HEK293 (cell line): ENCODE data around the gene IRX4.

ENCODE experiments used
- CTCF ChIA-PET: fragments of 350-600 bp; formaldehyde crosslinking; extraction: SDS; loops from one replicate; lab custom pipeline; 2021; ENCODE audit warnings: antibody characterized with exemption; lab: Yijun Ruan, JAX
- POLR2A ChIA-PET: fragments of 300-600 bp; formaldehyde crosslinking; extraction: SDS; loops from one replicate; lab custom pipeline; 2020; ENCODE audit warnings: antibody characterized with exemption, inconsistent platforms; lab: Yijun Ruan, JAX
- H3K27ac ChIP-seq: fragments of 200-500 bp; sonication (Bioruptor generic); 2 replicates; pipeline ENCODE4 v1.5.1; 2014; ENCODE audit warnings: low read depth, low read length, control low read depth, inconsistent platforms; ENCODE audit errors: extremely low read depth
- H3K36me3 ChIP-seq, 2 experiments: fragments of 200-500 bp in 1 of 2; sonication (Bioruptor generic) in 1 of 2; 1 replicate in 1 of 2; 2 replicates in 1 of 2; pipeline ENCODE4 v1.5.1; 2014 to 2017; ENCODE audit warnings: inconsistent platforms in 2 of 2, low read length in 2 of 2; ENCODE audit not compliant: control insufficient read depth in 2 of 2, insufficient read depth in 1 of 2
- H3K4me1 ChIP-seq: fragments of 200-500 bp; sonication (Bioruptor generic); 2 replicates; pipeline ENCODE4 v1.5.1; 2014; ENCODE audit warnings: mild to moderate bottlenecking, low read length, inconsistent platforms; ENCODE audit not compliant: control insufficient read depth, insufficient read depth
- H3K4me3 ChIP-seq: 2 replicates; pipeline ENCODE4 v1.5.1; 2011; ENCODE audit warnings: low read depth, mild to moderate bottlenecking, control low read depth, low read length, moderate library complexity
- H3K9me3 ChIP-seq: fragments of 200-500 bp; sonication (Bioruptor generic); 2 replicates; pipeline ENCODE4 v1.5.1; 2014; ENCODE audit warnings: low read depth, low read length, inconsistent platforms; ENCODE audit not compliant: control insufficient read depth, insufficient read depth
- BCL11B ChIP-seq: fragments of 450-650 bp; formaldehyde crosslinking; IDR thresholded peaks from 2 replicates; pipeline ENCODE4 v1.5.1; 2016; ENCODE audit warnings: low read depth, missing biosample characterization, missing genetic modification characterization
- EGR2 ChIP-seq: fragments of 450-650 bp; formaldehyde crosslinking; IDR thresholded peaks from 2 replicates; pipeline ENCODE4 v1.5.1; 2016; ENCODE audit warnings: low read depth, missing biosample characterization, missing genetic modification characterization
- GFI1B ChIP-seq: fragments of 450-650 bp; formaldehyde crosslinking; IDR thresholded peaks from 2 replicates; pipeline ENCODE4 v1.5.1; 2016; ENCODE audit warnings: missing biosample characterization, missing genetic modification characterization
- GLI2 ChIP-seq: fragments of 450-650 bp; formaldehyde crosslinking; IDR thresholded peaks from 2 replicates; pipeline ENCODE4; 2017; ENCODE audit warnings: missing biosample characterization, missing genetic modification characterization, low read depth, borderline replicate concordance
- KLF1 ChIP-seq: fragments of 450-650 bp; formaldehyde crosslinking; IDR thresholded peaks from 2 replicates; pipeline ENCODE4 v1.5.1; 2016; ENCODE audit warnings: missing biosample characterization, missing genetic modification characterization
- OSR2 ChIP-seq: fragments of 450-650 bp; formaldehyde crosslinking; IDR thresholded peaks from 2 replicates; pipeline ENCODE4 v1.5.1; 2016; ENCODE audit warnings: missing biosample characterization, missing genetic modification characterization
- SETDB1 ChIP-seq: IDR thresholded peaks from one replicate; pipeline ENCODE4 v1.6.1; 2017; ENCODE audit warnings: mild to moderate bottlenecking, low read length, moderate library complexity, mixed read lengths; ENCODE audit not compliant: insufficient read length
- TCF7L2 ChIP-seq: IDR thresholded peaks from 2 replicates; pipeline ENCODE4 v1.6.1; 2011; ENCODE audit warnings: low read depth, mild to moderate bottlenecking, inconsistent platforms, low read length, moderate library complexity, borderline replicate concordance
- WT1 ChIP-seq: fragments of 450-650 bp; formaldehyde crosslinking; IDR thresholded peaks from 2 replicates; pipeline ENCODE4 v1.5.1; 2016; ENCODE audit warnings: missing biosample characterization, missing genetic modification characterization
- ZNF214 ChIP-seq: fragments of 450-650 bp; formaldehyde crosslinking; IDR thresholded peaks from 2 replicates; pipeline ENCODE4 v1.5.1; 2017; ENCODE audit warnings: missing biosample characterization, mild to moderate bottlenecking, missing genetic modification characterization, borderline replicate concordance
- ZNF239 ChIP-seq: fragments of 450-650 bp; formaldehyde crosslinking; IDR thresholded peaks from 2 replicates; pipeline ENCODE4 v1.5.1; 2016; ENCODE audit warnings: missing biosample characterization, missing genetic modification characterization
- ZNF266 ChIP-seq: fragments of 450-650 bp; formaldehyde crosslinking; IDR thresholded peaks from 2 replicates; pipeline ENCODE4 v1.5.1; 2016; ENCODE audit warnings: missing biosample characterization, missing genetic modification characterization, low read depth
- ZNF324 ChIP-seq: fragments of 450-650 bp; formaldehyde crosslinking; IDR thresholded peaks from 2 replicates; pipeline ENCODE4 v1.5.1; 2016; ENCODE audit warnings: missing biosample characterization, missing genetic modification characterization
- ZNF341 ChIP-seq: fragments of 450-650 bp; formaldehyde crosslinking; IDR thresholded peaks from 2 replicates; pipeline ENCODE4; 2016; ENCODE audit warnings: low read depth, missing biosample characterization, missing genetic modification characterization
- ZNF354C ChIP-seq: fragments of 450-650 bp; formaldehyde crosslinking; IDR thresholded peaks from 2 replicates; pipeline ENCODE4 v1.5.1; 2016; ENCODE audit warnings: missing biosample characterization, missing genetic modification characterization, low read depth, borderline replicate concordance
- ZNF48 ChIP-seq: fragments of 450-650 bp; formaldehyde crosslinking; IDR thresholded peaks from 2 replicates; pipeline ENCODE4 v1.5.1; 2016; ENCODE audit warnings: missing biosample characterization, missing genetic modification characterization
- ZNF600 ChIP-seq: fragments of 450-650 bp; formaldehyde crosslinking; IDR thresholded peaks from 2 replicates; pipeline ENCODE4 v1.5.1; 2016; ENCODE audit warnings: missing biosample characterization, missing genetic modification characterization
- ZNF623 ChIP-seq: fragments of 450-650 bp; formaldehyde crosslinking; IDR thresholded peaks from 2 replicates; pipeline ENCODE4 v1.5.1; 2016; ENCODE audit warnings: missing biosample characterization, missing genetic modification characterization
- ZNF629 ChIP-seq: fragments of 450-650 bp; formaldehyde crosslinking; IDR thresholded peaks from 2 replicates; pipeline ENCODE4 v1.5.1; 2017; ENCODE audit warnings: missing biosample characterization, missing genetic modification characterization
- ZNF677 ChIP-seq: fragments of 450-650 bp; IDR thresholded peaks from 2 replicates; pipeline ENCODE4 v1.5.0; 2018; ENCODE audit warnings: missing biosample characterization, mild to moderate bottlenecking, missing genetic modification characterization, moderate library complexity
- ZNF776 ChIP-seq: fragments of 450-650 bp; formaldehyde crosslinking; IDR thresholded peaks from 2 replicates; pipeline ENCODE4 v1.5.0; 2017; ENCODE audit warnings: missing biosample characterization, missing genetic modification characterization, borderline replicate concordance
- ZNF785 ChIP-seq: fragments of 450-650 bp; formaldehyde crosslinking; IDR thresholded peaks from 2 replicates; pipeline ENCODE4 v1.5.1; 2016; ENCODE audit warnings: missing biosample characterization, missing genetic modification characterization
- ZSCAN16 ChIP-seq: fragments of 450-650 bp; formaldehyde crosslinking; IDR thresholded peaks from 2 replicates; pipeline ENCODE4 v1.5.1; 2016; ENCODE audit warnings: missing biosample characterization, missing genetic modification characterization
- TF ChIP-seq, protein P1 (sequence below): fragments of 450-650 bp; formaldehyde crosslinking; IDR thresholded peaks from 2 replicates; pipeline ENCODE4 v1.5.1; 2016; ENCODE audit warnings: missing biosample characterization, missing genetic modification characterization
- TF ChIP-seq, protein P2 (sequence below): fragments of 450-650 bp; formaldehyde crosslinking; IDR thresholded peaks from 2 replicates; pipeline ENCODE4 v1.5.1; 2016; ENCODE audit warnings: missing biosample characterization, missing genetic modification characterization
- TF ChIP-seq, protein P3 (sequence below): fragments of 450-650 bp; formaldehyde crosslinking; IDR thresholded peaks from 2 replicates; pipeline ENCODE4; 2016; ENCODE audit warnings: missing biosample characterization, missing genetic modification characterization
- TF ChIP-seq, protein P4 (sequence below): fragments of 450-650 bp; formaldehyde crosslinking; conservative IDR thresholded peaks from 2 replicates; pipeline ENCODE4 v1.5.1; 2016; ENCODE audit warnings: low read depth, missing biosample characterization, missing genetic modification characterization
- TF ChIP-seq, protein P5 (sequence below): fragments of 450-650 bp; formaldehyde crosslinking; IDR thresholded peaks from 2 replicates; pipeline ENCODE4 v1.5.1; 2016; ENCODE audit warnings: missing biosample characterization, missing genetic modification characterization

IRX4 gene

DNA sequence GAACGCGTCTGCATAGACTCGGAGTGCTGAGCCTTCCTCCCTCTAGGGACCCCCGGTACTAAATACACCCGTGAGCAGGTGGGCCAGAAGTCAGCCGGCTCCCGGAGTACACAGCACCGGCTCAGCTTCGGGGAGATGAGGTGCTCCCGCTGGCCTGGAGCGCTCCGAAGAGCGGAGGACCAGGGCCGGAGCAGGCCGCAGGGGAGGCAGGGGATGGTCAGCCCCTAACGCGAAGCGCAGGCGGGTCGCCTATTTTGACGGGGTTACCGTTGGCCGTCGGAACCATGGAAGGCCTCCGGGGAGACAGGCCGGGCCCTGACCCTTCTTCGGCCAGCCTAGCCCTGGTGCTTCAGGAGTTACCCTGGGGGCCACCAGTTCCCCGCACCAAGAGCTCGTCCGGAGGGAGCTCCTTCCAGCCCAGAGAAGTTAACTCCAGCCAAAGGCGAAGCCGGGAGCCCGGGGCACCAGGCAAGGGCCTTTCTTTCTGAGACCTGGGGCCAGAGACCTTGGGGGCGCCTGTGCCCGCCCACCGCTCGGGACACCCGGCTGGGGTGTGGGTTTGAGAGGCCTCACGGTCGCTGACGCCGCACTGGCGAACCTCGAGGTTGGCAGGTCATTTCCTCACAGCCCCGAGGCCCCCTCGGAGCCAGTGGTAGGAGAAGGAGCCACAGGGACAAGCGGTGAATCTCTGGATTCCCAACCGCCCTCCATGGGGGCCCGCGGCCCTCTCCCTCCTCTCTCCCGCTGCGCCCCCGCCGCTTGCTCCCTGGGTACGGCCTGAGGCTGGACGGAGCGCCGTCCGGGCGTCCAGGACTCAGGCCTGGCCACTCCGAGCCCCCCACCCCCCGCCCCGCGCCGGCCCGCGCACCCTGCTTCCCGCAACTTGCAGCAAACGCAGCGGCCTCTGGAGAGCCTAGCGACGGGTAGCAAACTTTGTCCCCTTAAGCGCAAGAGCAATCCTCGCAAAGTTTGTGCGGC, 3.4 kb upstream of the IRX4 start:
- H3K4me1 ChIP-seq = peaks cover 5% of the 10 kb centered on the region
- peak overlapping the region; percentile 13 for H3K4me3 ChIP-seq
- H3K36me3 ChIP-seq = no peaks in the 10 kb centered on the region
- TF ChIP-seq KLF1 = no peak
- TF ChIP-seq WT1 (tag by site-specific recombination) = no peak
- TF ChIP-seq, protein P1, sequence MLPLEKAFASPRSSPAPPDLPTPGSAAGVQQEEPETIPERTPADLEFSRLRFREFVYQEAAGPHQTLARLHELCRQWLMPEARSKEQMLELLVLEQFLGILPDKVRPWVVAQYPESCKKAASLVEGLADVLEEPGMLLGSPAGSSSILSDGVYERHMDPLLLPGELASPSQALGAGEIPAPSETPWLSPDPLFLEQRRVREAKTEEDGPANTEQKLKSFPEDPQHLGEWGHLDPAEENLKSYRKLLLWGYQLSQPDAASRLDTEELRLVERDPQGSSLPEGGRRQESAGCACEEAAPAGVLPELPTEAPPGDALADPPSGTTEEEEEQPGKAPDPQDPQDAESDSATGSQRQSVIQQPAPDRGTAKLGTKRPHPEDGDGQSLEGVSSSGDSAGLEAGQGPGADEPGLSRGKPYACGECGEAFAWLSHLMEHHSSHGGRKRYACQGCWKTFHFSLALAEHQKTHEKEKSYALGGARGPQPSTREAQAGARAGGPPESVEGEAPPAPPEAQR = no peak
- TF ChIP-seq ZNF324 (tag by site-specific recombination) = no peak
- TF ChIP-seq ZNF677 (tag by site-specific recombination) = no peak
- no peak for TF ChIP-seq OSR2 (tag by site-specific recombination)
- no peak for TF ChIP-seq ZNF776
- no peak for TF ChIP-seq ZNF623
- TF ChIP-seq, protein P2, sequence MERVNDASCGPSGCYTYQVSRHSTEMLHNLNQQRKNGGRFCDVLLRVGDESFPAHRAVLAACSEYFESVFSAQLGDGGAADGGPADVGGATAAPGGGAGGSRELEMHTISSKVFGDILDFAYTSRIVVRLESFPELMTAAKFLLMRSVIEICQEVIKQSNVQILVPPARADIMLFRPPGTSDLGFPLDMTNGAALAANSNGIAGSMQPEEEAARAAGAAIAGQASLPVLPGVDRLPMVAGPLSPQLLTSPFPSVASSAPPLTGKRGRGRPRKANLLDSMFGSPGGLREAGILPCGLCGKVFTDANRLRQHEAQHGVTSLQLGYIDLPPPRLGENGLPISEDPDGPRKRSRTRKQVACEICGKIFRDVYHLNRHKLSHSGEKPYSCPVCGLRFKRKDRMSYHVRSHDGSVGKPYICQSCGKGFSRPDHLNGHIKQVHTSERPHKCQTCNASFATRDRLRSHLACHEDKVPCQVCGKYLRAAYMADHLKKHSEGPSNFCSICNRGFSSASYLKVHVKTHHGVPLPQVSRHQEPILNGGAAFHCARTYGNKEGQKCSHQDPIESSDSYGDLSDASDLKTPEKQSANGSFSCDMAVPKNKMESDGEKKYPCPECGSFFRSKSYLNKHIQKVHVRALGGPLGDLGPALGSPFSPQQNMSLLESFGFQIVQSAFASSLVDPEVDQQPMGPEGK (tag by site-specific recombination) = no peak
- TF ChIP-seq GFI1B (tag by site-specific recombination) = no peak
- TF ChIP-seq EGR2 (tag by site-specific recombination) = no peak
- TF ChIP-seq, protein P3, sequence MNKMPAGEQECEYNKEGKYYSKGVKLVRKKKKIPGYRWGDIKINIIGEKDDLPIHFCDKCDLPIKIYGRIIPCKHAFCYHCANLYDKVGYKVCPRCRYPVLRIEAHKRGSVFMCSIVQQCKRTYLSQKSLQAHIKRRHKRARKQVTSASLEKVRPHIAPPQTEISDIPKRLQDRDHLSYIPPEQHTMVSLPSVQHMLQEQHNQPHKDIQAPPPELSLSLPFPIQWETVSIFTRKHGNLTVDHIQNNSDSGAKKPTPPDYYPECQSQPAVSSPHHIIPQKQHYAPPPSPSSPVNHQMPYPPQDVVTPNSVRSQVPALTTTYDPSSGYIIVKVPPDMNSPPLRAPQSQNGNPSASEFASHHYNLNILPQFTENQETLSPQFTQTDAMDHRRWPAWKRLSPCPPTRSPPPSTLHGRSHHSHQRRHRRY = no peak
- no peak for TF ChIP-seq ZSCAN16 (tag by site-specific recombination)
- TF ChIP-seq ZNF785 (tag by site-specific recombination) = no peak
- no peak for TF ChIP-seq GLI2
- TF ChIP-seq, protein P4, sequence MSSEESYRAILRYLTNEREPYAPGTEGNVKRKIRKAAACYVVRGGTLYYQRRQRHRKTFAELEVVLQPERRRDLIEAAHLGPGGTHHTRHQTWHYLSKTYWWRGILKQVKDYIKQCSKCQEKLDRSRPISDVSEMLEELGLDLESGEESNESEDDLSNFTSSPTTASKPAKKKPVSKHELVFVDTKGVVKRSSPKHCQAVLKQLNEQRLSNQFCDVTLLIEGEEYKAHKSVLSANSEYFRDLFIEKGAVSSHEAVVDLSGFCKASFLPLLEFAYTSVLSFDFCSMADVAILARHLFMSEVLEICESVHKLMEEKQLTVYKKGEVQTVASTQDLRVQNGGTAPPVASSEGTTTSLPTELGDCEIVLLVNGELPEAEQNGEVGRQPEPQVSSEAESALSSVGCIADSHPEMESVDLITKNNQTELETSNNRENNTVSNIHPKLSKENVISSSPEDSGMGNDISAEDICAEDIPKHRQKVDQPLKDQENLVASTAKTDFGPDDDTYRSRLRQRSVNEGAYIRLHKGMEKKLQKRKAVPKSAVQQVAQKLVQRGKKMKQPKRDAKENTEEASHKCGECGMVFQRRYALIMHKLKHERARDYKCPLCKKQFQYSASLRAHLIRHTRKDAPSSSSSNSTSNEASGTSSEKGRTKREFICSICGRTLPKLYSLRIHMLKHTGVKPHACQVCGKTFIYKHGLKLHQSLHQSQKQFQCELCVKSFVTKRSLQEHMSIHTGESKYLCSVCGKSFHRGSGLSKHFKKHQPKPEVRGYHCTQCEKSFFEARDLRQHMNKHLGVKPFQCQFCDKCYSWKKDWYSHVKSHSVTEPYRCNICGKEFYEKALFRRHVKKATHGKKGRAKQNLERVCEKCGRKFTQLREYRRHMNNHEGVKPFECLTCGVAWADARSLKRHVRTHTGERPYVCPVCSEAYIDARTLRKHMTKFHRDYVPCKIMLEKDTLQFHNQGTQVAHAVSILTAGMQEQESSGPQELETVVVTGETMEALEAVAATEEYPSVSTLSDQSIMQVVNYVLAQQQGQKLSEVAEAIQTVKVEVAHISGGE = no peak
- no peak for TF ChIP-seq ZNF341 (tag by site-specific recombination)
- no peak for TF ChIP-seq ZNF214
- ChIA-PET POLR2A (no interaction called here), CTCF (no interaction called here)
- H3K27ac ChIP-seq = no peak overlapping the region
- H3K9me3 ChIP-seq = no peaks in the 10 kb centered on the region

DNA sequence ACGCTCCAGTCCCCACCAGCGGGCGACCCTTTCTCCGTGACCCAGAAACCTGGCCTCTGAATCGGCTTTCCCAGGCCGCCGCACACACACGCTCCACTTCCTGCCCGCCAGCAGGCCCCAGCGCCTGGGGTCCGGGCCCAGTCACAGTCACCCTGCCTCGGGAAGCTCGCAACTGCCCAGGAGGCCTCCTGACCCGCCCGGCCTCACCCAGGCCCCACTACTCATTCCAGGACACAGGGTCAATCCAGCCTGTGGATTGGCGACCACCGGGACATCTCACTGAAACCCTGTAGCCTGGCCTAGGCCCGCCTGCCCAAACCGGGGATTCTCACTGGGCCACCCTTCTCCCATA, 2.7 kb upstream of the IRX4 start:
- H3K4me3 ChIP-seq = no peak overlapping the region
- TF ChIP-seq ZNF354C (tag by site-specific recombination) = no peak
- TF ChIP-seq, protein P5, sequence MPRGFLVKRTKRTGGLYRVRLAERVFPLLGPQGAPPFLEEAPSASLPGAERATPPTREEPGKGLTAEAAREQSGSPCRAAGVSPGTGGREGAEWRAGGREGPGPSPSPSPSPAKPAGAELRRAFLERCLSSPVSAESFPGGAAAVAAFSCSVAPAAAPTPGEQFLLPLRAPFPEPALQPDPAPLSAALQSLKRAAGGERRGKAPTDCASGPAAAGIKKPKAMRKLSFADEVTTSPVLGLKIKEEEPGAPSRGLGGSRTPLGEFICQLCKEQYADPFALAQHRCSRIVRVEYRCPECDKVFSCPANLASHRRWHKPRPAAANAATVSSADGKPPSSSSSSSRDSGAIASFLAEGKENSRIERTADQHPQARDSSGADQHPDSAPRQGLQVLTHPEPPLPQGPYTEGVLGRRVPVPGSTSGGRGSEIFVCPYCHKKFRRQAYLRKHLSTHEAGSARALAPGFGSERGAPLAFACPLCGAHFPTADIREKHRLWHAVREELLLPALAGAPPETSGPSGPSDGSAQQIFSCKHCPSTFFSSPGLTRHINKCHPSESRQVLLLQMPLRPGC (tag by site-specific recombination) = no peak
- no peak for TF ChIP-seq ZNF48 (tag by site-specific recombination)
- no peak for TF ChIP-seq BCL11B
- TF ChIP-seq TCF7L2 = no peak
- TF ChIP-seq SETDB1 = no peak
- TF ChIP-seq ZNF600 (tag by site-specific recombination) = no peak
- TF ChIP-seq ZNF266 (tag by site-specific recombination) = no peak
- no peak for TF ChIP-seq ZNF629 (tag by site-specific recombination)
- no peak for TF ChIP-seq ZNF239 (tag by site-specific recombination)

More for the DNA sequence above, 2.7 kb upstream of the IRX4 start:
- ChIA-PET POLR2A (no interaction called here), CTCF (no interaction called here)
- H3K9me3 ChIP-seq = no peaks in the 10 kb centered on the region
- H3K4me1 ChIP-seq = peaks cover 5% of the 10 kb centered on the region
- no peak overlapping the region for H3K27ac ChIP-seq
- peaks cover 0 to 2% of the 10 kb centered on the region in 2 experiments; a peak in 1 of 3 replicates for H3K36me3 ChIP-seq
